H9 (cell line): ENCODE measurements around the gene C3orf20. TPM values are rescaled to one million over a fixed set of nuclear protein-coding genes. Genes with fewer than 3 reads are reported as not detected.

Experiments used
- DNase-seq: peaks from one replicate; pipeline ENCODE4 v3.0.0-alpha.2; 2017
- H2AFZ ChIP-seq: one replicate; pipeline ENCODE4 v1.6.1; 2013; ENCODE audit warnings: mild to moderate bottlenecking, low read length, control low read depth, moderate library complexity
- H2AK5ac ChIP-seq: 2 replicates; pipeline ENCODE4 v1.6.1; 2013; ENCODE audit warnings: low read length, control low read depth, mixed read lengths; ENCODE audit not compliant: insufficient read length
- H2BK120ac ChIP-seq: one replicate; pipeline ENCODE4 v1.6.1; 2013; ENCODE audit warnings: low read depth, mild to moderate bottlenecking, low read length, control low read depth, inconsistent platforms; ENCODE audit not compliant: poor library complexity, severe bottlenecking
- H2BK12ac ChIP-seq: 2 replicates; pipeline ENCODE4 v1.6.1; 2013; ENCODE audit warnings: low read length, control low read depth, mixed read lengths, low read depth; ENCODE audit not compliant: insufficient read length
- H2BK15ac ChIP-seq: 2 replicates; pipeline ENCODE4 v1.6.1; 2013; ENCODE audit warnings: low read depth, low read length, control low read depth
- H2BK20ac ChIP-seq: one replicate; pipeline ENCODE4 v1.6.1; 2013; ENCODE audit warnings: low read depth, mild to moderate bottlenecking, low read length, control low read depth, inconsistent platforms; ENCODE audit not compliant: poor library complexity, severe bottlenecking
- H2BK5ac ChIP-seq: 2 replicates; pipeline ENCODE4 v1.6.1; 2013; ENCODE audit warnings: low read length, control low read depth, mixed read lengths; ENCODE audit not compliant: insufficient read length
- H3K14ac ChIP-seq: 2 replicates; pipeline ENCODE4 v1.6.1; 2013; ENCODE audit warnings: low read length, control low read depth; ENCODE audit not compliant: insufficient read depth
- H3K18ac ChIP-seq: 2 replicates; pipeline ENCODE4 v1.6.1; 2013; ENCODE audit warnings: low read depth, mild to moderate bottlenecking, mixed read lengths, low read length, control low read depth; ENCODE audit not compliant: insufficient read length
- H3K23ac ChIP-seq: 2 replicates; pipeline ENCODE4 v1.6.1; 2013; ENCODE audit warnings: low read length, control low read depth, mixed read lengths, low read depth; ENCODE audit not compliant: insufficient read length
- H3K23me2 ChIP-seq: 2 replicates; pipeline ENCODE4 v1.6.1; 2013; ENCODE audit warnings: low read depth, mild to moderate bottlenecking, mixed read lengths, low read length, control low read depth; ENCODE audit not compliant: insufficient read length, poor library complexity, severe bottlenecking
- H3K27ac ChIP-seq: 2 replicates; pipeline ENCODE4 v1.5.1; 2013; ENCODE audit warnings: low read length, control low read depth, mixed read lengths, low read depth; ENCODE audit not compliant: insufficient read length
- H3K27me3 ChIP-seq: 2 replicates; pipeline ENCODE4 v1.6.1; 2013; ENCODE audit warnings: low read length, control low read depth, inconsistent platforms; ENCODE audit not compliant: insufficient read depth
- H3K4ac ChIP-seq: 2 replicates; pipeline ENCODE4 v1.6.1; 2013; ENCODE audit warnings: low read depth, mild to moderate bottlenecking, control low read depth, inconsistent platforms, low read length, moderate library complexity
- H3K4me1 ChIP-seq: 2 replicates; pipeline ENCODE4 v1.6.1; 2013; ENCODE audit warnings: low read length, control low read depth, inconsistent platforms; ENCODE audit not compliant: insufficient read depth
- H3K4me2 ChIP-seq: 2 replicates; pipeline ENCODE4 v1.6.1; 2013; ENCODE audit warnings: low read length, control low read depth, mixed read lengths; ENCODE audit not compliant: insufficient read length, insufficient read depth
- H3K56ac ChIP-seq: 2 replicates; pipeline ENCODE4 v1.6.1; 2013; ENCODE audit warnings: low read depth, mild to moderate bottlenecking, mixed read lengths, low read length, control low read depth; ENCODE audit not compliant: insufficient read length
- H3K79me1 ChIP-seq: 2 replicates; pipeline ENCODE4 v1.6.1; 2013; ENCODE audit warnings: low read depth, mild to moderate bottlenecking, moderate library complexity, low read length, control low read depth, inconsistent platforms; ENCODE audit not compliant: insufficient read depth, poor library complexity, severe bottlenecking
- H3K79me2 ChIP-seq: 2 replicates; pipeline ENCODE4 v1.6.1; 2013; ENCODE audit warnings: low read length, control low read depth, inconsistent platforms; ENCODE audit not compliant: insufficient read depth
- H3K9ac ChIP-seq: 2 replicates; pipeline ENCODE4 v1.6.1; 2013; ENCODE audit warnings: low read length, control low read depth, mixed read lengths; ENCODE audit not compliant: insufficient read length; ENCODE audit errors: extremely low read depth
- H3K9me3 ChIP-seq: one replicate; pipeline ENCODE4 v1.6.1; 2013; ENCODE audit warnings: low read depth, low read length, inconsistent platforms; ENCODE audit not compliant: control insufficient read depth
- H3T11ph ChIP-seq: one replicate; pipeline ENCODE4 v1.6.1; 2013; ENCODE audit warnings: mild to moderate bottlenecking, low read length, control low read depth, inconsistent platforms
- H4K20me1 ChIP-seq: one replicate; pipeline ENCODE4 v1.6.1; 2013; ENCODE audit not compliant: control insufficient read depth, insufficient read length, insufficient read depth
- H4K5ac ChIP-seq: 2 replicates; pipeline ENCODE4 v1.6.1; 2013; ENCODE audit warnings: low read depth, mild to moderate bottlenecking, mixed read lengths, low read length, control low read depth; ENCODE audit not compliant: insufficient read length
- H4K8ac ChIP-seq: replicated peaks from 2 replicates; pipeline ENCODE4 v1.6.1; 2013; ENCODE audit warnings: low read length, control low read depth, mixed read lengths, low read depth; ENCODE audit not compliant: insufficient read length
- H4K91ac ChIP-seq: 2 replicates; pipeline ENCODE4 v1.6.1; 2013; ENCODE audit warnings: low read depth, mild to moderate bottlenecking, moderate library complexity, mixed read lengths, low read length, control low read depth; ENCODE audit not compliant: insufficient read length
- H3K27ac Mint-ChIP-seq, 3 experiments: 2 replicates in 2 of 3; 3 replicates in 1 of 3; pipeline ENCODE4 v1.8.0; 2020 to 2021; ENCODE audit warnings: mixed read lengths in 3 of 3, mild to moderate bottlenecking in 1 of 3, moderate library complexity in 1 of 3
- H3K27me3 Mint-ChIP-seq: 2 replicates; pipeline ENCODE4 v1.8.0; 2021; ENCODE audit warnings: low read depth, mild to moderate bottlenecking, moderate library complexity, mixed read lengths
- H3K36me3 Mint-ChIP-seq, 3 experiments: 2 replicates in 2 of 3; 3 replicates in 1 of 3; pipeline ENCODE4 v1.8.0; 2020 to 2021; ENCODE audit warnings: low read depth in 3 of 3, mixed read lengths in 3 of 3; ENCODE audit not compliant: insufficient read depth in 1 of 3
- H3K4me1 Mint-ChIP-seq, 2 experiments: 2 replicates each; pipeline ENCODE4 v1.8.0; 2020; ENCODE audit warnings: mixed read lengths in 2 of 2
- H3K4me3 Mint-ChIP-seq, 2 experiments: 2 replicates in 1 of 2; 3 replicates in 1 of 2; pipeline ENCODE4 v1.8.0; 2020 to 2021; ENCODE audit warnings: mild to moderate bottlenecking in 2 of 2, mixed read lengths in 2 of 2, moderate library complexity in 1 of 2
- H3K9me3 Mint-ChIP-seq, 2 experiments: 2 replicates in 1 of 2; 3 replicates in 1 of 2; pipeline ENCODE4 v1.8.0; 2020; ENCODE audit warnings: mild to moderate bottlenecking in 2 of 2, mixed read lengths in 2 of 2, moderate library complexity in 1 of 2
- CTCF ChIP-seq: fragments of 200-600 bp; sonication (generic); conservative IDR thresholded peaks from 3 replicates; pipeline ENCODE4 v1.8.0; 2021; ENCODE audit warnings: antibody characterized with exemption, mild to moderate bottlenecking
- WGBS: extraction: QIAGEN DNeasy Blood & Tissue Kit; methylation state at CpG from one replicate; pipeline ENCODE4 v1.1.7; 2013; ENCODE audit warnings: missing lambda C conversion rate, low lambda C conversion rate, mixed read lengths; ENCODE audit not compliant: insufficient read length; ENCODE audit errors: extremely low coverage; 5-methylcytosine and 5-hydroxymethylcytosine counted together
- total RNA-seq: library from RNA; stranded (reverse); gene quantifications from 2 replicates; pipeline ENCODE4 v1.2.1, GENCODE V29; 2021

The C3orf20 gene
- total RNA-seq, 1 experiment from 2014 or later: not detected

- no CpG with 5 or more reads among the region's 8 CpGs for whole genome bisulfite sequencing
- H3K27ac Mint-ChIP-seq: peak overlapping the region in 2 of 3 experiments; percentile 83 to 90; a peak in 4 of 7 replicates
- no peaks in the 10 kb centered on the region; the same call in 1 of the 2 replicates for H3K4me1 ChIP-seq
- no peak overlapping the region for H3K23ac ChIP-seq
- no peak overlapping the region for H2BK15ac ChIP-seq
- H2BK5ac ChIP-seq: no peak overlapping the region
- no peak overlapping the region for H2AK5ac ChIP-seq
- no peak overlapping the region for H3K27ac ChIP-seq
- H4K20me1 ChIP-seq: no peaks in the 10 kb centered on the region
- H3K14ac ChIP-seq: no peak overlapping the region
- no peaks in the 10 kb centered on the region for H3K27me3 ChIP-seq
- no peak overlapping the region for H3K4me3 Mint-ChIP-seq
- H3K79me2 ChIP-seq: no peaks in the 10 kb centered on the region
- H4K5ac ChIP-seq: no peak overlapping the region
- no peaks in the 10 kb centered on the region for H3K9me3 ChIP-seq
- no peak overlapping the region for H2AFZ ChIP-seq
- no peak overlapping the region for H4K91ac ChIP-seq
- H3K4me1 Mint-ChIP-seq: peaks cover 15 to 24% of the 10 kb centered on the region in 2 experiments
- peak; percentile 61 for DNase-seq
- H3K4ac ChIP-seq: no peak overlapping the region
- no peak overlapping the region for H3K4me2 ChIP-seq
- no peak overlapping the region for H2BK120ac ChIP-seq
- no peak overlapping the region for H3K9ac ChIP-seq
- no peaks in the 10 kb centered on the region for H3K23me2 ChIP-seq
- H3K36me3 Mint-ChIP-seq: no peaks in the 10 kb centered on the region; a peak in 1 of 7 replicates
- no peak overlapping the region for H3T11ph ChIP-seq
- no peak overlapping the region for H4K8ac ChIP-seq
- H3K9me3 Mint-ChIP-seq: peaks cover 0 to 2% of the 10 kb centered on the region in 2 experiments; a peak in 1 of 5 replicates
- no peak overlapping the region for H3K18ac ChIP-seq
- no peaks in the 10 kb centered on the region for H3K79me1 ChIP-seq
- no peak overlapping the region for H3K56ac ChIP-seq
- H2BK12ac ChIP-seq: no peak overlapping the region
- no peak for TF ChIP-seq CTCF
- peaks cover 14% of the 10 kb centered on the region for H3K27me3 Mint-ChIP-seq
- no peak overlapping the region for H2BK20ac ChIP-seq
These were observed 109.2 kb downstream of the C3orf20 start for GRCh38 chr3:14784087-14784681.
